Lower lobe of right lung (tissue), 2 donors: ENCODE data around the gene BAZ2B. TPM values are rescaled to one million over a fixed set of nuclear protein-coding genes. Genes with fewer than 3 reads are reported as not detected.

Source experiments
- ATAC-seq, 2 donors: fragments of 200-7000 bp; cut with Tn5 transposase; one replicate each; pipeline ENCODE4 v1.9.1; 2020 to 2022; ENCODE audit warnings: mild to moderate bottlenecking in 2 of 2, moderate library complexity in 2 of 2
- DNase-seq: peaks from one replicate; pipeline ENCODE4 v3.0.0-alpha.2; 2020
- H3K27ac ChIP-seq: fragments of 200-600 bp; one replicate; pipeline ENCODE4 v1.8.0; 2022
- H3K27me3 ChIP-seq: fragments of 200-600 bp; one replicate; pipeline ENCODE4 v1.8.0; 2022; ENCODE audit warnings: low read depth
- H3K36me3 ChIP-seq: fragments of 200-600 bp; one replicate; pipeline ENCODE4 v1.8.0; 2022; ENCODE audit warnings: mild to moderate bottlenecking
- H3K4me1 ChIP-seq: fragments of 200-600 bp; one replicate; pipeline ENCODE4 v1.8.0; 2022
- H3K4me3 ChIP-seq: fragments of 200-600 bp; one replicate; pipeline ENCODE4 v1.8.0; 2022; ENCODE audit warnings: mild to moderate bottlenecking
- H3K9me3 ChIP-seq: fragments of 200-600 bp; one replicate; pipeline ENCODE4 v1.8.0; 2022
- intact Hi-C: fragments of 100-400 bp; cut with DNase I; formaldehyde crosslinking; loops from one replicate; pipeline ENCODE4 v1.11.0; 2022
- long read RNA-seq: library from polyadenylated mRNA; unstranded; transcript quantifications from one replicate; pipeline ENCODE4 v2.0.0, GENCODE V29; 2021
- total RNA-seq: library from RNA; stranded (reverse); fragmentation: NEBNext Ultra II Directional; extraction: Animal tissue kit (Norgen Biotek cat#: 25700); gene quantifications from one replicate; pipeline ENCODE4 v1.2.1, GENCODE V29; 2021
- TF ChIP-seq, protein P1 (sequence below): fragments of 200-600 bp; IDR thresholded peaks from one replicate; pipeline ENCODE4 v1.8.0; 2022; ENCODE audit warnings: antibody characterized with exemption, mild to moderate bottlenecking
- donor health status: DM: no; HTN: yes; CAD: no; lungs with severe emphysema.

Gene BAZ2B, protein sequence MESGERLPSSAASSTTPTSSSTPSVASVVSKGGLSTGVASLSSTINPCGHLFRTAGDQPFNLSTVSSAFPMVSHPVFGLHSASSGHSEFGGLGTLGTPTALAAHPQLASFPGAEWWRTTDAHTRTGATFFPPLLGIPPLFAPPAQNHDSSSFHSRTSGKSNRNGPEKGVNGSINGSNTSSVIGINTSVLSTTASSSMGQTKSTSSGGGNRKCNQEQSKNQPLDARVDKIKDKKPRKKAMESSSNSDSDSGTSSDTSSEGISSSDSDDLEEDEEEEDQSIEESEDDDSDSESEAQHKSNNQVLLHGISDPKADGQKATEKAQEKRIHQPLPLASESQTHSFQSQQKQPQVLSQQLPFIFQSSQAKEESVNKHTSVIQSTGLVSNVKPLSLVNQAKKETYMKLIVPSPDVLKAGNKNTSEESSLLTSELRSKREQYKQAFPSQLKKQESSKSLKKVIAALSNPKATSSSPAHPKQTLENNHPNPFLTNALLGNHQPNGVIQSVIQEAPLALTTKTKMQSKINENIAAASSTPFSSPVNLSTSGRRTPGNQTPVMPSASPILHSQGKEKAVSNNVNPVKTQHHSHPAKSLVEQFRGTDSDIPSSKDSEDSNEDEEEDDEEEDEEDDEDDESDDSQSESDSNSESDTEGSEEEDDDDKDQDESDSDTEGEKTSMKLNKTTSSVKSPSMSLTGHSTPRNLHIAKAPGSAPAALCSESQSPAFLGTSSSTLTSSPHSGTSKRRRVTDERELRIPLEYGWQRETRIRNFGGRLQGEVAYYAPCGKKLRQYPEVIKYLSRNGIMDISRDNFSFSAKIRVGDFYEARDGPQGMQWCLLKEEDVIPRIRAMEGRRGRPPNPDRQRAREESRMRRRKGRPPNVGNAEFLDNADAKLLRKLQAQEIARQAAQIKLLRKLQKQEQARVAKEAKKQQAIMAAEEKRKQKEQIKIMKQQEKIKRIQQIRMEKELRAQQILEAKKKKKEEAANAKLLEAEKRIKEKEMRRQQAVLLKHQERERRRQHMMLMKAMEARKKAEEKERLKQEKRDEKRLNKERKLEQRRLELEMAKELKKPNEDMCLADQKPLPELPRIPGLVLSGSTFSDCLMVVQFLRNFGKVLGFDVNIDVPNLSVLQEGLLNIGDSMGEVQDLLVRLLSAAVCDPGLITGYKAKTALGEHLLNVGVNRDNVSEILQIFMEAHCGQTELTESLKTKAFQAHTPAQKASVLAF (N-terminal part only)
- total RNA-seq: 97.4 TPM
- long read RNA-seq, partial matches to known transcripts: 22 of 59 reads
- long read RNA-seq, other reads (novel, unspliced or antisense): 36 of 59 reads

DNA sequence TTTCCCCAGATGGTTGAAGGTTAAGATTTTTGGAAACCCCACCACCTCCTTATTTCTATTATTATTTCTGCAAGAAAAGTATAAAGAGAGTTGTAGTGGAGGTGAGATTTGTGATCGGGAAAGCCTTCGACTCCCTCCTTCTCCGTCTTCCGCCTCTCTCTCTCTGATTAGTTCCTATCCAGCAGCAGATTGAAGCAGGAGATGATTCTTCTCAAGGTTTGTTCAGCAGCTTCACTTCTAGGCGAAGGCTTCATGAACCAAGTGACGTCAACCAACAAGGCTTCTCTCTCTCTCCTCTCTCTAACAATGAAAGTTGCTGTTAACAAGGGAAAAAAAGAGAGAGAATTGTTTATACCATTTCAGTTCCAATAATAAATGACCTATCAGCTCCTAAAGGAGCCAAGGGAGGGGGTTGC is at the start of gene BAZ2B:
TSS of gene BAZ2B (minus strand) at position 263 of the 416 bp plus-strand sequence. CDS start 137,829 bp downstream, outside the sequence.
- no peak for DNase-seq
- TF ChIP-seq, protein P1, sequence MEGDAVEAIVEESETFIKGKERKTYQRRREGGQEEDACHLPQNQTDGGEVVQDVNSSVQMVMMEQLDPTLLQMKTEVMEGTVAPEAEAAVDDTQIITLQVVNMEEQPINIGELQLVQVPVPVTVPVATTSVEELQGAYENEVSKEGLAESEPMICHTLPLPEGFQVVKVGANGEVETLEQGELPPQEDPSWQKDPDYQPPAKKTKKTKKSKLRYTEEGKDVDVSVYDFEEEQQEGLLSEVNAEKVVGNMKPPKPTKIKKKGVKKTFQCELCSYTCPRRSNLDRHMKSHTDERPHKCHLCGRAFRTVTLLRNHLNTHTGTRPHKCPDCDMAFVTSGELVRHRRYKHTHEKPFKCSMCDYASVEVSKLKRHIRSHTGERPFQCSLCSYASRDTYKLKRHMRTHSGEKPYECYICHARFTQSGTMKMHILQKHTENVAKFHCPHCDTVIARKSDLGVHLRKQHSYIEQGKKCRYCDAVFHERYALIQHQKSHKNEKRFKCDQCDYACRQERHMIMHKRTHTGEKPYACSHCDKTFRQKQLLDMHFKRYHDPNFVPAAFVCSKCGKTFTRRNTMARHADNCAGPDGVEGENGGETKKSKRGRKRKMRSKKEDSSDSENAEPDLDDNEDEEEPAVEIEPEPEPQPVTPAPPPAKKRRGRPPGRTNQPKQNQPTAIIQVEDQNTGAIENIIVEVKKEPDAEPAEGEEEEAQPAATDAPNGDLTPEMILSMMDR: no peak
- Histone ChIP-seq H3K4me3 (peak within 1 kb of the TSS; percentile 67), H3K27ac (peak within 1 kb of the TSS; percentile 98), H3K9me3 (no peaks in the 10 kb centered on the region), H3K27me3 (no peaks in the 10 kb centered on the region), H3K4me1 (peaks cover 33% of the 10 kb centered on the region), H3K36me3 (no peaks in the 10 kb centered on the region)
- intact Hi-C loops: loop anchor here (10.0 kb wide), 1 partner anchor 99 kb away; the partner anchor contains the start of gene MARCHF7
- ATAC-seq: peak; percentile 68 to 72

DNA sequence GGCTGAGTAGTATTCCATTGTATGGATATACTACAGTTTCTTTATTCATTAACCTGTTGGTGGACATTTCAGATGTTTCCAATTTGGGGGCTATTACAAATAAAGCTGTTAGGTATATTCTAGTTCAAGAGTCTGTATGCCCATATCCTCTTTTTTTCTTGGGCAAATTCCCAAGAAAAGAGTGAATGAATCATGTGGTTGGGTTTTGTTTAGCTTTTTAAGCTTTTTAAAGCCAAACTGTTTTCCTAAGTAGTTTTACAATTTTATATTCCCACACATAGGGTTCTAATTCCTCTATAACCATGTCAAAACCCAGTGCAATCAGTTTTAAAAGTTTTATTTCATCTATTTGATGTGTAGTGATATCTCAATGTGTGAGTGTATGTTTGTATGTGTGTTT is 44.9 kb upstream of the BAZ2B start:
- intact Hi-C loops: no loop called here
- TF ChIP-seq, protein P1: no peak

DNA sequence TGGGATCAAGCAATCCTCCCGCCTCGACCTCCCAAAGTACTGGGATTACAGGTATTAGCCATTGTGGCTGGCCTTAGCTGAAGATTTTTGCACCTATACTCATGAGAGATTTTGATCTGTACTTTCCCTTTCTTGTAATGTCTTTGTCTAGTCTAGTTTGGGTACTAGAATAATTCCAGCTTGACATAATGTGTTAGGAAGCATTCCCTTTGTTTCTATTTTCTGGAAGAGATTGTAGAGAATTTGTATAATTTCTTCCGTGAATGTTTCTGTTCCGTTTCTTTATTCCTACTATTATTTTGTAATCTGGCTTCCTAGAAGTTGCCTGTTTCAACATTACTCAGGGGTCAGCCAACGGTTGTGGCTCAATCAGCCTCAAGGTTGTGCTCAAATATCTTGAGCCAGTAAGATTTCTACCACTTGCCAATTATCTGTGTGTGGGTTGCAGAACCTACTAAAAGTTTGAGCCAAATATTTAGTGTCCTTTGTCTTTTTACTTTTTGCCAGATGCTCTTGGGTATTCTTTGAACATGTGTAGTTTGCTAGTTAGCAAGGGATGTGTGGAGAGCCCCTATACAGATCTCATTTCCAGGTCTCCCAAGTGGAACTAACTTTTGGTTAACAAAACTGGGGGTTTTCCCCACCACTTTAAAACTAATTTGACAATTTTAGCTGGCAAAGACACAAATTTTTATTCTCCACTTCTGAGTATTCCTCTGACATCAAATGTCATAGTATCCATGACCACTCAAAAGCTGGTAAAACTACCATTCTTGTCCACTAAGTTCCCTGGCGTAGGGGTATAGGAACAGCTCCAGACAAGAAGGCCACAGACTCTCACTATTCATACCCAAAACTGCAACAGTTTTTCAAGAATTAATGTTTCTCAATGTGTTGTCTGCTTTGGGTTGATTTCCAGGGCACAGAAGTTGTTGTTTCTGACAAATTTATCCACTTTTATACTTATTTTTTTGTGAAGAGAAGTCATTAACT is 42.8 kb upstream of the BAZ2B start:
- intact Hi-C loops: no loop called here
- DNase-seq (no peak), ATAC-seq (peak; percentile 49)
- TF ChIP-seq, protein P1: no peak
- Histone ChIP-seq H3K9me3 (peaks cover 7% of the 10 kb centered on the region), H3K27ac (peak overlapping the region; percentile 16), H3K4me1 (peaks cover 3% of the 10 kb centered on the region), H3K4me3 (no peak overlapping the region), H3K27me3 (no peaks in the 10 kb centered on the region), H3K36me3 (no peaks in the 10 kb centered on the region)

More for the DNA sequence above, 44.9 kb upstream of the BAZ2B start:
- DNase-seq (no peak), ATAC-seq (no peak)
- Histone ChIP-seq H3K4me3 (no peak overlapping the region), H3K27ac (no peak overlapping the region), H3K36me3 (no peaks in the 10 kb centered on the region), H3K27me3 (no peaks in the 10 kb centered on the region), H3K9me3 (no peaks in the 10 kb centered on the region), H3K4me1 (peaks cover 3% of the 10 kb centered on the region)

DNA sequence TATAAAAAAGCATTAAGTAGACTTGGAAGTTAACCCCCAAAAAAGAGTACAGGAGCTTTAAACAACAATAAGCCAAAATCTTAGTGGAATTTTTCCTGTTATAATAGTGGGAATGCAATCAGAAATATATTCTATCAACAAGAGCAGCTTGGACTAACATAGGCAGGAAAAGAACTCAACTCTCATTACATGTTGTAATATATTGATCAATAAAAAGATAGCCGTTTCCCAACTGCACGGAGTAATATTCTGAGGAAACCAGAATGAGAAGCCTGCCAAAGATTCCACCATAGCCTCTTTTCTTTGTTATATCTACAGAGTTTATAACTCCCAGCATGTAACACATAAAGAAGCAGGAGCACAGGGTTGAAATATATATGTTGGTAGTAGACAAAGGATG is 37.6 kb upstream of the BAZ2B start:
- H3K36me3 ChIP-seq: no peaks in the 10 kb centered on the region
- no peak for ATAC-seq
- H3K4me3 ChIP-seq: no peak overlapping the region
- peaks cover 7% of the 10 kb centered on the region for H3K9me3 ChIP-seq
- H3K27ac ChIP-seq: no peak overlapping the region
- intact Hi-C loops: no loop called here
- peaks cover 3% of the 10 kb centered on the region for H3K4me1 ChIP-seq
- no peak for DNase-seq
- TF ChIP-seq, protein P1: no peak
- H3K27me3 ChIP-seq: no peaks in the 10 kb centered on the region
